ENCODE measurements around the gene C6orf15. TPM values are rescaled to one million over a fixed set of nuclear protein-coding genes. Genes with fewer than 3 reads are reported as not detected.

C6orf15 gene
- total RNA-seq, 1 experiment from 2014 or later: not detected

GRCh38 chr6:31113861-31114540, 1.6 kb upstream of the C6orf15 start:
- no peaks in the 10 kb centered on the region for H3F3A ChIP-seq (ENCODE audit: low read length, unreplicated experiment)
- H2AFZ ChIP-seq (ENCODE audit: low read length): no peak overlapping the region; the same call in 1 of the 2 replicates
- H3K4me3 ChIP-seq (ENCODE audit: low read length): no peak overlapping the region
- POLR2A ChIA-PET (ENCODE audit: unreplicated experiment): interaction anchor here (0.6 kb wide), 1 partner anchor 246 kb away, joined by 3 read pairs; no protein-coding TSS in a partner anchor
- CTCF ChIA-PET: interaction anchor here (0.6 to 1.4 kb wide), 4 partner anchors 12 to 272 kb away, joined by 3 to 5 read pairs (median 5); no protein-coding TSS in a partner anchor
- H3K4me1 ChIP-seq (ENCODE audit: insufficient read depth, low read length): peaks cover 36% of the 10 kb centered on the region
- peaks cover 26% of the 10 kb centered on the region for H3K79me2 ChIP-seq (ENCODE audit: low read length)
- peak; percentile 18; the same call in 1 of the 2 replicates for ATAC-seq
- H3K9me2 ChIP-seq (replicated peaks; ENCODE audit: low read length): no peaks in the 10 kb centered on the region
- H3K4me2 ChIP-seq (ENCODE audit: low read length): peak overlapping the region; percentile 84
- BruUV-seq (replicated peaks): no TSS peak
- H3K9ac ChIP-seq (ENCODE audit: low read length): no peak overlapping the region
- peak overlapping the region; percentile 90 for H3K27ac ChIP-seq (ENCODE audit: low read length)
- no peaks in the 10 kb centered on the region for H3K9me3 ChIP-seq (ENCODE audit: low read length)
- TF ChIP-seq EZH2phosphoT487 (IDR thresholded peaks at IDR 0.05; ENCODE audit: borderline replicate concordance, low read length) (no peak), CTCF (conservative IDR thresholded peaks at IDR 0.05; ENCODE audit: low read depth, low read length) (no peak), EZH2 (IDR thresholded peaks at IDR 0.05; ENCODE audit: low read length, unreplicated experiment) (no peak)
- H3K27me3 ChIP-seq (ENCODE audit: low read length): no peaks in the 10 kb centered on the region
- H3K36me3 ChIP-seq (ENCODE audit: low read depth, low read length): no peaks in the 10 kb centered on the region
- no peaks in the 10 kb centered on the region for H4K20me1 ChIP-seq (ENCODE audit: low read length)
- no peak for DNase-seq
- intact Hi-C loops (cut with micrococcal nuclease): no loop called here

- DNase-seq (no peak), ATAC-seq (no peak)
- ChIA-PET POLR2A (ENCODE audit: unreplicated experiment) (no interaction called here), CTCF (no interaction called here)
- peaks cover 36% of the 10 kb centered on the region for H3K4me1 ChIP-seq (ENCODE audit: insufficient read depth, low read length)
- no peaks in the 10 kb centered on the region for H4K20me1 ChIP-seq (ENCODE audit: low read length)
- H3K9me3 ChIP-seq (ENCODE audit: low read length): no peaks in the 10 kb centered on the region
- H3K4me3 ChIP-seq (ENCODE audit: low read length): no peak overlapping the region
- no peak overlapping the region for H3K9ac ChIP-seq (ENCODE audit: low read length)
- H3K79me2 ChIP-seq (ENCODE audit: low read length): peaks cover 18% of the 10 kb centered on the region
- no peak overlapping the region for H2AFZ ChIP-seq (ENCODE audit: low read length)
- H3K27ac ChIP-seq (ENCODE audit: low read length): no peak overlapping the region
- H3K27me3 ChIP-seq (ENCODE audit: low read length): no peaks in the 10 kb centered on the region
- no peaks in the 10 kb centered on the region for H3F3A ChIP-seq (ENCODE audit: low read length, unreplicated experiment)
- intact Hi-C loops (cut with micrococcal nuclease): no loop called here
- no TSS peak for BruUV-seq (replicated peaks)
- no peaks in the 10 kb centered on the region for H3K9me2 ChIP-seq (replicated peaks; ENCODE audit: low read length)
- H3K4me2 ChIP-seq (ENCODE audit: low read length): no peak overlapping the region
- H3K36me3 ChIP-seq (ENCODE audit: low read depth, low read length): no peaks in the 10 kb centered on the region
- TF ChIP-seq EZH2phosphoT487 (IDR thresholded peaks at IDR 0.05; ENCODE audit: borderline replicate concordance, low read length) (no peak), CTCF (conservative IDR thresholded peaks at IDR 0.05; ENCODE audit: low read depth, low read length) (no peak), EZH2 (IDR thresholded peaks at IDR 0.05; ENCODE audit: low read length, unreplicated experiment) (no peak)
Observed at GRCh38 chr6:31111712-31112111, 663 bp downstream of the C6orf15 start.

Data from PC-3 (cell line).